Dermis blood vessel endothelial cell (primary cell): Measurements from ENCODE around the gene CHCHD1. TPM values are rescaled to one million over a fixed set of nuclear protein-coding genes. Genes with fewer than 3 reads are reported as not detected.
A peak's percentile ranks its signal among the peaks of the same experiment; 100 is the strongest.
"Not testable (repeated sequence)": the region's sequence is repeated elsewhere in the genome, so short reads cannot be mapped to it uniquely, and the experiment has no call there.

Source experiments
- DNase-seq: peaks from one replicate; pipeline ENCODE4 v3.0.0; 2010
- total RNA-seq: library from RNA; depleted of rRNA; stranded (reverse); fragments of >200 nt; gene quantifications from 2 replicates; pipeline ENCODE4 v1.2.3, GENCODE V29; 2014

The CHCHD1 gene
- 18.2 and 19.4 TPM in 2 replicates for total RNA-seq

- DNase-seq = peak; percentile 94
Observed at GRCh38 chr10:73781879-73782748, at the start of gene CHCHD1. Gene CHCHD1, plus strand, starts transcription at chr10:73782048. Its CDS starts 28 bp downstream, at chr10:73782076.

- DNase-seq = no peak
Observed at GRCh38 chr10:73732426-73732825, 49.4 kb upstream of the CHCHD1 start.

GRCh38 chr10:73732931-73733623, 48.8 kb upstream of the CHCHD1 start:
- no peak for DNase-seq

- no peak for DNase-seq
Observed at GRCh38 chr10:73734028-73734720, 47.7 kb upstream of the CHCHD1 start.

GRCh38 chr10:73734796-73735305, 47.0 kb upstream of the CHCHD1 start:
- DNase-seq = no peak

- not testable (repeated sequence) for DNase-seq
Observed at GRCh38 chr10:73740501-73741254, 41.2 kb upstream of the CHCHD1 start.

- DNase-seq = no peak
Observed at GRCh38 chr10:73742454-73742734, 39.5 kb upstream of the CHCHD1 start.

GRCh38 chr10:73743327-73743904, 38.4 kb upstream of the CHCHD1 start:
- no peak for DNase-seq

- peak; percentile 97 for DNase-seq
Observed at GRCh38 chr10:73743905-73744663, 37.8 kb upstream of the CHCHD1 start, which contains the start of gene SEC24C. Gene SEC24C, plus strand, starts transcription at chr10:73744372. Its CDS starts 2,461 bp downstream, at chr10:73746833.

- DNase-seq = peak; percentile 74
Observed at GRCh38 chr10:73744664-73744975, 37.2 kb upstream of the CHCHD1 start.

GRCh38 chr10:73746721-73747120, 35.1 kb upstream of the CHCHD1 start:
- DNase-seq = no peak

GRCh38 chr10:73750819-73751218, 31.0 kb upstream of the CHCHD1 start:
- DNase-seq = no peak

GRCh38 chr10:73756183-73756582, 25.7 kb upstream of the CHCHD1 start:
- no peak for DNase-seq

- no peak for DNase-seq
Observed at GRCh38 chr10:73758704-73759511, 22.9 kb upstream of the CHCHD1 start.

GRCh38 chr10:73759512-73760115, 22.2 kb upstream of the CHCHD1 start:
- DNase-seq = no peak

GRCh38 chr10:73761781-73762180, 20.1 kb upstream of the CHCHD1 start:
- no peak for DNase-seq

- DNase-seq = no peak
Observed at GRCh38 chr10:73762915-73763314, 18.9 kb upstream of the CHCHD1 start.

GRCh38 chr10:73763343-73763742, 18.5 kb upstream of the CHCHD1 start:
- DNase-seq = no peak

GRCh38 chr10:73765066-73765465, 16.8 kb upstream of the CHCHD1 start:
- DNase-seq = no peak

GRCh38 chr10:73768881-73769280, 13.0 kb upstream of the CHCHD1 start:
- DNase-seq = peak; percentile 9
